ENCODE results near the gene MIPEP. TPM values are rescaled to one million over a fixed set of nuclear protein-coding genes. Genes with fewer than 3 reads are reported as not detected.

The MIPEP gene
- total and polyA plus RNA-seq, 10 of the 15 experiments (the other 5 are each of a cell fraction or from before 2014, with no cell fraction given) = 15.6 to 56.2 (median 29.8) TPM

DNA sequence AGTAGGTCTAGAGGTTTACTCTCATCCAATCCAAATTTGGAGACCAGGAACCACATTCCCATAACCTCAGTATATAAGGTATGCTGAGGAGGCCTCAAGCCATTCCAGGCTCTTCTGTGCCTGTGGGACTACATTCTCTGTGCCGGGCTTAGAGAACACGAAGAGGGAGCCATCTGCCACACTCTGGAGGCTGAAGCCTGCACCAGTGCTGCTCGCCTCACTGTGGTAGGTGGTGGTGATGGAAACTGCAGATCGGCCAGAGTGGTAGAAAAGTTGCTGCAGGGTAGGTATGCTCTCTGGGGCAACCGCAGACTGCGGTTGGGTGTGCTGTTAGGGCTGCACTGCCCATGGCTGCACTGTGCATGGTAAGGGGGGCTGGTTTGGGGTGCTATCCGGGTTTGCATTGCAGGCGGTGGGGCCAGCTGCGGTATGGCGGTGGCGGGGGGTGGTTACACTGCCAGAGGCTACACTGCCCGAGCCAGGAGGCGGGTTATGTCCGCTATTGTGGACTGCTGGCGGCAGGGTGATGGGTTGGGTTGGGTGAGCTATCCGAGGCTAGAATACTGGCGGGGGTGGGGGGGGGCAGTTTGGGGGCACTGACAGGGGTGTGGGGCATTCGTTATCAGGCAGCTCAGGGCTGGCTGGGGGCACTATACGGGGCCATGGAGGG is 174.0 kb downstream of the MIPEP start:
- TF ChIP-seq BMI1 (IDR thresholded peaks at IDR 0.05; ENCODE audit: borderline replicate concordance) = no peak
- TF ChIP-seq NFIC (IDR thresholded peaks at IDR 0.05; ENCODE audit: low read depth, low read length) = no peak
- TF ChIP-seq, protein P1, sequence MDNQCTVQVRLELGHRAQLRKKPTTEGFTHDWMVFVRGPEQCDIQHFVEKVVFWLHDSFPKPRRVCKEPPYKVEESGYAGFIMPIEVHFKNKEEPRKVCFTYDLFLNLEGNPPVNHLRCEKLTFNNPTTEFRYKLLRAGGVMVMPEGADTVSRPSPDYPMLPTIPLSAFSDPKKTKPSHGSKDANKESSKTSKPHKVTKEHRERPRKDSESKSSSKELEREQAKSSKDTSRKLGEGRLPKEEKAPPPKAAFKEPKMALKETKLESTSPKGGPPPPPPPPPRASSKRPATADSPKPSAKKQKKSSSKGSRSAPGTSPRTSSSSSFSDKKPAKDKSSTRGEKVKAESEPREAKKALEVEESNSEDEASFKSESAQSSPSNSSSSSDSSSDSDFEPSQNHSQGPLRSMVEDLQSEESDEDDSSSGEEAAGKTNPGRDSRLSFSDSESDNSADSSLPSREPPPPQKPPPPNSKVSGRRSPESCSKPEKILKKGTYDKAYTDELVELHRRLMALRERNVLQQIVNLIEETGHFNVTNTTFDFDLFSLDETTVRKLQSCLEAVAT (IDR thresholded peaks at IDR 0.05) = no peak
- no peak for TF ChIP-seq NR2C2 (IDR thresholded peaks at IDR 0.05; ENCODE audit: borderline replicate concordance, control insufficient read depth, insufficient read length, low read depth)
- TF ChIP-seq SUPT20H (IDR thresholded peaks at IDR 0.05; ENCODE audit: borderline replicate concordance, control insufficient read depth, low read depth, low read length) = no peak
- no peak for TF ChIP-seq SMAD5 (IDR thresholded peaks at IDR 0.05; ENCODE audit: low read depth)
- TF ChIP-seq CBX3 (IDR thresholded peaks at IDR 0.05; ENCODE audit: borderline replicate concordance, low read depth) = no peak
- SMC1A ChIA-PET (ENCODE audit: uncharacterized antibody, unreplicated experiment) = interaction anchor here (0.9 kb wide), 1 partner anchor 157 kb away, joined by 3 read pairs; no protein-coding TSS in a partner anchor
- Histone ChIP-seq H3K27ac (ENCODE audit: control insufficient read depth, insufficient read depth) (no peak overlapping the region), H3K4me1 (ENCODE audit: control insufficient read depth, insufficient read depth, low read length) (peaks cover 12% of the 10 kb centered on the region), H3K36me3 (ENCODE audit: control insufficient read depth in 2 of 2, insufficient read depth in 2 of 2, low read length in 1 of 2) (no peaks in the 10 kb centered on the region), H2AFZ (ENCODE audit: control insufficient read depth, low read depth, low read length) (no peak overlapping the region), H3K4me3 (no peak overlapping the region), H3K9ac (ENCODE audit: control insufficient read depth, insufficient read depth, low read length) (no peak overlapping the region), H3K79me2 (ENCODE audit: control insufficient read depth, insufficient read depth, low read length) (no peaks in the 10 kb centered on the region), H4K20me1 (ENCODE audit: control insufficient read depth, insufficient read depth) (no peaks in the 10 kb centered on the region), H3K4me2 (ENCODE audit: control insufficient read depth, insufficient read depth) (no peak overlapping the region), H3K9me3 (replicated peaks; ENCODE audit: control insufficient read depth, insufficient read depth, low read length) (peaks cover 5% of the 10 kb centered on the region; the same call in 2 of the 3 replicates), H3K27me3 (replicated peaks in 1 of 2; ENCODE audit: control insufficient read depth in 2 of 2, insufficient read depth in 2 of 2, low read length in 1 of 2) (no peaks in the 10 kb centered on the region)
- BruUV-seq (replicated peaks) = no TSS peak
- no peak for FAIRE-seq
- intact Hi-C loops (cut with micrococcal nuclease; ENCODE audit: unreplicated experiment) (no loop called here), in situ Hi-C loops (cut with MboI) (no loop called here)
- 61% methylated on average over 16 of the region's 19 CpGs for WGBS (ENCODE audit: insufficient coverage, insufficient replicate concordance, low lambda C conversion rate, missing lambda C conversion rate)
- no peak for ATAC-seq
- CTCF ChIA-PET = interaction anchor here (1.2 to 2.8 kb wide), 4 partner anchors 130 to 175 kb away, joined by 4 to 11 read pairs (median 5); partner anchors contain the start of gene MIPEP
- RAD21 ChIA-PET (ENCODE audit: unreplicated experiment) = interaction anchor here (0.6 to 1.9 kb wide), 3 partner anchors 63 to 173 kb away, joined by 3 to 5 read pairs (median 3); partner anchors contain the start of gene MIPEP
- no peak for DNase-seq (ENCODE audit: low read depth, low spot score)
- POLR2A ChIA-PET = no interaction called here

Data from GM12878 (cell line).